ENCODE measurements around the gene ARF6. TPM values are rescaled to one million over a fixed set of nuclear protein-coding genes. Genes with fewer than 3 reads are reported as not detected.

ARF6 gene
- total RNA-seq, 1 experiment from 2014 or later = 51.6 TPM

- no peak for DNase-seq (ENCODE audit: low spot score)
Observed at GRCh38 chr14:49940808-49941421, 48.0 kb downstream of the ARF6 start.

GRCh38 chr14:49942090-49942489 lies 49.2 kb downstream of the ARF6 start:
- no peak for DNase-seq (ENCODE audit: low spot score)

GRCh38 chr14:49944501-49944900 lies 51.6 kb downstream of the ARF6 start:
- no peak for DNase-seq (ENCODE audit: low spot score)

GRCh38 chr14:49945448-49946319 lies 52.8 kb downstream of the ARF6 start:
- no peak for DNase-seq (ENCODE audit: low spot score)

Other genes with a start within 250 kb of the ARF6 start
- gene POLE2, start 204.9 kb upstream of the ARF6 start, total RNA-seq (2014; rRNA removed; shearing (Covaris generic)) = 9.4 and 25.8 TPM in 2 replicates
- 0.05 and 1.3 TPM in 2 replicates for gene KLHDC1, start 200.0 kb upstream of the ARF6 start, total RNA-seq (2014; rRNA removed; shearing (Covaris generic))
- gene KLHDC2, start 124.9 kb upstream of the ARF6 start, total RNA-seq (2014; rRNA removed; shearing (Covaris generic)) = 37.1 and 42.2 TPM in 2 replicates
- 24.1 and 33.2 TPM in 2 replicates for gene NEMF, start 40.3 kb upstream of the ARF6 start, total RNA-seq (2014; rRNA removed; shearing (Covaris generic))
- gene VCPKMT, start 223.5 kb downstream of the ARF6 start, total RNA-seq (2014; rRNA removed; shearing (Covaris generic)) = 8.3 and 9.9 TPM in 2 replicates

All from A172 (cell line).